OCI-LY7 (cell line): ENCODE data around the gene ZNF83. TPM values are rescaled to one million over a fixed set of nuclear protein-coding genes. Genes with fewer than 3 reads are reported as not detected.

Experiments
- BruUV-seq: library from RNA; stranded (reverse); fragments of 400-500 nt; replicated peaks from 2 replicates; lab custom pipeline; 2021; lab: Mats Ljungman, UMichigan
- CTCF ChIA-PET: fragments of 300-600 bp; sonication (Branson Sonifier 250); formaldehyde crosslinking; loops from one replicate; lab custom pipeline; 2022; ENCODE audit warnings: antibody characterized with exemption; ENCODE audit not compliant: unreplicated experiment; lab: Charles Lee
- POLR2A ChIA-PET: fragments of 300-600 bp; sonication (Branson Sonifier 250); formaldehyde crosslinking; loops from one replicate; lab custom pipeline; 2022; ENCODE audit warnings: antibody characterized with exemption; lab: Charles Lee
- DNase-seq: peaks from one replicate; pipeline ENCODE4 v3.0.0-alpha.2; 2015; ENCODE audit warnings: low spot score
- H2AFZ ChIP-seq: fragments of 200-600 bp; sonication (generic), shearing (Covaris generic); 2 replicates; pipeline ENCODE4 v1.6.1; 2014; ENCODE audit warnings: mild to moderate bottlenecking, antibody characterized with exemption, low read length, moderate library complexity
- H3K27ac ChIP-seq: fragments of 200-600 bp; sonication (generic); 2 replicates; pipeline ENCODE4 v1.5.1; 2014; ENCODE audit warnings: mixed run types, low read depth, mild to moderate bottlenecking, moderate library complexity, low read length, inconsistent platforms; ENCODE audit not compliant: poor library complexity, severe bottlenecking
- H3K36me3 ChIP-seq: fragments of 200-600 bp; sonication (generic); 2 replicates; pipeline ENCODE4 v1.6.1; 2014; ENCODE audit warnings: mild to moderate bottlenecking, antibody characterized with exemption, low read length, moderate library complexity, mixed read lengths; ENCODE audit not compliant: insufficient read depth
- H3K4me1 ChIP-seq: fragments of 200-600 bp; sonication (generic); 2 replicates; pipeline ENCODE4 v1.5.1; 2014; ENCODE audit warnings: mild to moderate bottlenecking, low read length; ENCODE audit not compliant: insufficient read depth, poor library complexity, severe bottlenecking
- H3K4me2 ChIP-seq: fragments of 200-600 bp; sonication (generic); 2 replicates; pipeline ENCODE4 v1.6.1; 2014; ENCODE audit warnings: mild to moderate bottlenecking, low read length
- H3K4me3 ChIP-seq: fragments of 200-600 bp; sonication (generic); 2 replicates; pipeline ENCODE4 v1.5.1; 2014; ENCODE audit warnings: mild to moderate bottlenecking, low read depth, low read length; ENCODE audit not compliant: poor library complexity, severe bottlenecking
- H3K79me2 ChIP-seq: fragments of 200-600 bp; sonication (generic); 2 replicates; pipeline ENCODE4 v1.6.1; 2016; ENCODE audit warnings: low read depth, mild to moderate bottlenecking, low read length, moderate library complexity, mixed read lengths; ENCODE audit not compliant: insufficient read depth
- H3K9me2 ChIP-seq: fragments of 200-600 bp; sonication (generic); 2 replicates; pipeline ENCODE4 v1.6.1; 2016; ENCODE audit warnings: mild to moderate bottlenecking, low read length, mixed read lengths; ENCODE audit not compliant: insufficient read depth
- H3K9me3 ChIP-seq: fragments of 200-600 bp; sonication (generic); 2 replicates; pipeline ENCODE4 v1.6.1; 2014; ENCODE audit warnings: mild to moderate bottlenecking, mixed run types, low read length, mixed read lengths
- H4K20me1 ChIP-seq: fragments of 200-600 bp; sonication (generic); 2 replicates; pipeline ENCODE4 v1.6.1; 2014; ENCODE audit warnings: mild to moderate bottlenecking, antibody characterized with exemption, low read length, moderate library complexity, mixed read lengths; ENCODE audit not compliant: insufficient read depth
- EZH2phosphoT487 ChIP-seq: fragments of 200-600 bp; sonication (generic); IDR thresholded peaks from 2 replicates; pipeline ENCODE4 v1.6.1; 2018; ENCODE audit warnings: low read depth, borderline replicate concordance, mild to moderate bottlenecking, mixed run types, antibody characterized with exemption, low read length, moderate library complexity, mixed read lengths
- intact Hi-C: fragments of 100-400 bp; cut with micrococcal nuclease; formaldehyde crosslinking; loops from one replicate; pipeline ENCODE4 v1.10.0; 2022; ENCODE audit not compliant: unreplicated experiment
- small RNA-seq: library from RNA; depleted of rRNA; stranded (forward); fragments of <200 nt; gene quantifications from one replicate; pipeline ENCODE3, GENCODE V24; 2014
- total RNA-seq, 2 experiments: library from RNA; depleted of rRNA in 1 of 2; stranded (reverse); fragments of >200 nt in 1 of 2; shearing (Covaris generic) in 1 of 2; gene quantifications; 2 replicates each; pipeline ENCODE4 v1.2.3, GENCODE V29; 2014 to 2022
- TF ChIP-seq, protein P1 (sequence below): fragments of 200-600 bp; sonication (generic); conservative IDR thresholded peaks from 2 replicates; pipeline ENCODE4 v1.5.1; 2014; ENCODE audit warnings: mild to moderate bottlenecking, antibody characterized with exemption, low read length, moderate library complexity, mixed read lengths

Gene ZNF83
- total RNA-seq, 2 experiments from 2014 or later = 47.2 to 59.4 TPM

DNA sequence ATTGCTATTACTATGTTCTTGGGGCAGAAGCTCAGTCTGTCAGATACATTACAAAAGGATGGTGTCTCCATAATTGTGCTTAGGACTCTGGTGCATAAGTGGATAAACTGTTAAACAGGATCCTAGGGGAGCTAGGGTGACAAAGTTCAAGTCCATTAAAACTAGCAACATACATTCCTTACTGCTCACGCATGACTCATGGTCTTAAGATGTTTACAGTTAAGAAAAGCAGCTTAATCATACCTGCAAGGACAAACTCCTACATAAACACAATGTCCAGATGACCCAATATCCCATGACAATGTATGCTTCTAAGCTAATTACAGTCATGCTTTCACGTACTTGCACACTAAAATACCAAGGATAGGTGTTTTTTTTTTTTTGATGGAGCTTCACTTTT lies 71.6 kb downstream of the ZNF83 start:
- DNase-seq = no peak
- Histone ChIP-seq H3K9me3 (no peaks in the 10 kb centered on the region), H3K27ac (no peak overlapping the region), H3K79me2 (peaks cover 9% of the 10 kb centered on the region; the same call in 1 of the 2 replicates), H3K9me2 (no peaks in the 10 kb centered on the region), H3K4me2 (no peak overlapping the region), H2AFZ (no peak overlapping the region), H3K4me1 (peaks cover 11% of the 10 kb centered on the region), H4K20me1 (no peaks in the 10 kb centered on the region), H3K36me3 (peaks cover 31% of the 10 kb centered on the region), H3K4me3 (no peak overlapping the region)
- TF ChIP-seq, protein P1, sequence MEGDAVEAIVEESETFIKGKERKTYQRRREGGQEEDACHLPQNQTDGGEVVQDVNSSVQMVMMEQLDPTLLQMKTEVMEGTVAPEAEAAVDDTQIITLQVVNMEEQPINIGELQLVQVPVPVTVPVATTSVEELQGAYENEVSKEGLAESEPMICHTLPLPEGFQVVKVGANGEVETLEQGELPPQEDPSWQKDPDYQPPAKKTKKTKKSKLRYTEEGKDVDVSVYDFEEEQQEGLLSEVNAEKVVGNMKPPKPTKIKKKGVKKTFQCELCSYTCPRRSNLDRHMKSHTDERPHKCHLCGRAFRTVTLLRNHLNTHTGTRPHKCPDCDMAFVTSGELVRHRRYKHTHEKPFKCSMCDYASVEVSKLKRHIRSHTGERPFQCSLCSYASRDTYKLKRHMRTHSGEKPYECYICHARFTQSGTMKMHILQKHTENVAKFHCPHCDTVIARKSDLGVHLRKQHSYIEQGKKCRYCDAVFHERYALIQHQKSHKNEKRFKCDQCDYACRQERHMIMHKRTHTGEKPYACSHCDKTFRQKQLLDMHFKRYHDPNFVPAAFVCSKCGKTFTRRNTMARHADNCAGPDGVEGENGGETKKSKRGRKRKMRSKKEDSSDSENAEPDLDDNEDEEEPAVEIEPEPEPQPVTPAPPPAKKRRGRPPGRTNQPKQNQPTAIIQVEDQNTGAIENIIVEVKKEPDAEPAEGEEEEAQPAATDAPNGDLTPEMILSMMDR = no peak
- TF ChIP-seq EZH2phosphoT487 = no peak
- ChIA-PET CTCF (no interaction called here), POLR2A (no interaction called here)
- intact Hi-C loops = no loop called here
- BruUV-seq = no TSS peak

DNA sequence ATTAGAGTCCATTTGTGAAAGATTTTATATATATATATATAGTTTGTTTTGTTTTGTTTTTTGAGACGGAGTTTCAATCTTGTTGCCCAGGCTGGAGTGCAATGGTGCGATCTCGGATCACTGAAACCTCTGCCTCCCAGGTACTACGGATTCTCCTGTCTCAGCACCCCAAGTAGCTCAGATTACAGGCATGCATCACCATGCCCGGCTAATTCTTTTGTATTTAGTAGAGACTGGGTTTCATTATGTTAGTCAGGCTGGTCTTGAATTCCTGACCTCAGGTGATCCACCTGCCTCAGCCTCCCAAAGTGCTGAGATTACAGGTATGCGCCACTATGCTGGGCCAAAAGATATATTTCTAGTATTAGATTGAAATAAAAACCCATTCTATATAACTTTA lies 72.0 kb downstream of the ZNF83 start:
- Histone ChIP-seq H3K9me3 (no peaks in the 10 kb centered on the region), H3K4me1 (peaks cover 7% of the 10 kb centered on the region), H3K79me2 (peaks cover 5% of the 10 kb centered on the region; the same call in 1 of the 2 replicates), H3K4me2 (no peak overlapping the region), H3K9me2 (no peaks in the 10 kb centered on the region), H2AFZ (no peak overlapping the region), H4K20me1 (no peaks in the 10 kb centered on the region), H3K36me3 (peaks cover 35% of the 10 kb centered on the region), H3K27ac (no peak overlapping the region), H3K4me3 (no peak overlapping the region)
- TF ChIP-seq, protein P1 = no peak
- no peak for TF ChIP-seq EZH2phosphoT487
- ChIA-PET POLR2A (no interaction called here), CTCF (no interaction called here)
- BruUV-seq = no TSS peak
- DNase-seq = no peak
- intact Hi-C loops = no loop called here

Small RNA genes lying within 50 kb of the gene (small RNA-seq; reads per million reads assigned to genes)
- not detected for gene RPL39P34

Other genes starting within 250 kb of the ZNF83 start
- 0.57 TPM in 1 of 2 replicates, not detected in the other for gene ZNF528, start 240.5 kb downstream of the ZNF83 start, total RNA-seq (2014; rRNA removed; shearing (Covaris generic))
- gene ZNF528, start 240.5 kb downstream of the ZNF83 start, total RNA-seq (2022) = 0.27 TPM in 1 of 2 replicates, not detected in the other
- gene ZNF534, start 209.2 kb downstream of the ZNF83 start, total RNA-seq (2014; rRNA removed; shearing (Covaris generic)) = not detected in 2 replicates
- gene ZNF534, start 209.2 kb downstream of the ZNF83 start, total RNA-seq (2022) = not detected in 2 replicates
- gene ZNF578, start 184.8 kb downstream of the ZNF83 start, total RNA-seq (2014; rRNA removed; shearing (Covaris generic)) = not detected in 2 replicates
- gene ZNF578, start 184.8 kb downstream of the ZNF83 start, total RNA-seq (2022) = not detected in 2 replicates
- 26.9 and 46.6 TPM in 2 replicates for gene ZNF808, start 110.7 kb downstream of the ZNF83 start, total RNA-seq (2014; rRNA removed; shearing (Covaris generic))
- gene ZNF808, start 110.7 kb downstream of the ZNF83 start, total RNA-seq (2022) = 29.2 and 33.7 TPM in 2 replicates
- 18.0 and 18.1 TPM in 2 replicates for gene ZNF701, start 68.1 kb downstream of the ZNF83 start, total RNA-seq (2014; rRNA removed; shearing (Covaris generic))
- gene ZNF701, start 68.1 kb downstream of the ZNF83 start, total RNA-seq (2022) = 25.5 and 28.3 TPM in 2 replicates
- 10.6 and 13.6 TPM in 2 replicates for gene ZNF611, start 96.7 kb upstream of the ZNF83 start, total RNA-seq (2014; rRNA removed; shearing (Covaris generic))
- gene ZNF611, start 96.7 kb upstream of the ZNF83 start, total RNA-seq (2022) = 23.8 and 23.9 TPM in 2 replicates
- 2.8 and 4.6 TPM in 2 replicates for gene ZNF600, start 148.4 kb upstream of the ZNF83 start, total RNA-seq (2014; rRNA removed; shearing (Covaris generic))
- gene ZNF600, start 148.4 kb upstream of the ZNF83 start, total RNA-seq (2022) = 8.5 and 10.7 TPM in 2 replicates
- gene ZNF28, start 183.3 kb upstream of the ZNF83 start, total RNA-seq (2014; rRNA removed; shearing (Covaris generic)) = 17.9 and 21.1 TPM in 2 replicates
- 15.7 and 19.1 TPM in 2 replicates for gene ZNF28, start 183.3 kb upstream of the ZNF83 start, total RNA-seq (2022)
- gene ZNF468, start 219.3 kb upstream of the ZNF83 start, total RNA-seq (2014; rRNA removed; shearing (Covaris generic)) = 19.7 and 27.0 TPM in 2 replicates
- 21.3 and 23.0 TPM in 2 replicates for gene ZNF468, start 219.3 kb upstream of the ZNF83 start, total RNA-seq (2022)